SW 1271 (cell line): Measurements from ENCODE around the gene AQP12A.
"Not testable (repeated sequence)": the region's sequence is repeated elsewhere in the genome, so short reads cannot be mapped to it uniquely, and the experiment has no call there.

Experiments
- DNase-seq, 2 experiments: peaks; one replicate each; lab custom pipeline; 2025; lab: John Stamatoyannopoulos, UW

AQP12A gene, protein sequence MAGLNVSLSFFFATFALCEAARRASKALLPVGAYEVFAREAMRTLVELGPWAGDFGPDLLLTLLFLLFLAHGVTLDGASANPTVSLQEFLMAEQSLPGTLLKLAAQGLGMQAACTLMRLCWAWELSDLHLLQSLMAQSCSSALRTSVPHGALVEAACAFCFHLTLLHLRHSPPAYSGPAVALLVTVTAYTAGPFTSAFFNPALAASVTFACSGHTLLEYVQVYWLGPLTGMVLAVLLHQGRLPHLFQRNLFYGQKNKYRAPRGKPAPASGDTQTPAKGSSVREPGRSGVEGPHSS

DNA sequence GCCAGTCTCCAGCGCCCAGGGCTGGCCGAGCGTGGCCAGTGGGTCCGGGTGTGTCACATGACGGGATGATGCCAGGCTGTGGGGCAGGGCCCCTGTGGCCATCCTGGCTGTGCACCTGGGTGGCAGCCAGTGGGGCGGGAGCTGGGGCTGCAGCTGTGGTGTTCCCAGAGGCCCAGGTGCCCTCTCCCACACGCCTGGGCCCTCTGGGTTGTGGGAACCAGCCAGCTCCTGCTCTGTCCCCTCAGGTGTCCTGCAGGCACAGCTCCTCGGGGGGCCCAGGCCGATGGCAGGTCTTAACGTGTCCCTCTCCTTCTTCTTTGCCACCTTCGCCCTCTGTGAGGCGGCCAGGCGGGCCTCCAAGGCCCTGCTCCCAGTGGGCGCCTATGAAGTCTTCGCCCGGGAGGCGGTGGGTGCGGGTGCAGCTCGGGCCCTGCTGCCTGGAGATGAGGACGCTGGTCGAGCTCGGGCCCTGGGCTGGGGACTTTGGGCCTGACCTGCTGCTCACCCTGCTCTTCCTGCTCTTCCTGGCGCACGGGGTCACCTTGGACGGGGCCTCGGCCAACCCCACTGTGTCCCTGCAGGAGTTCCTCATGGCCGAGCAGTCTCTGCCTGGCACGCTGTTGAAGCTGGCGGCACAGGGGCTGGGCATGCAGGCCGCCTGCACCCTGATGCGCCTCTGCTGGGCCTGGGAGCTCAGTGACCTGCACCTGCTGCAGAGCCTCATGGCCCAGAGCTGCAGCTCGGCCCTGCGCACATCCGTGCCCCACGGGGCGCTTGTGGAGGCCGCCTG, at the start of gene AQP12A:
AQP12A (plus strand) TSS at position 236 of the 790 bp plus-strand sequence; CDS start at position 284, 48 bp downstream.
- not testable (repeated sequence) for DNase-seq

DNA sequence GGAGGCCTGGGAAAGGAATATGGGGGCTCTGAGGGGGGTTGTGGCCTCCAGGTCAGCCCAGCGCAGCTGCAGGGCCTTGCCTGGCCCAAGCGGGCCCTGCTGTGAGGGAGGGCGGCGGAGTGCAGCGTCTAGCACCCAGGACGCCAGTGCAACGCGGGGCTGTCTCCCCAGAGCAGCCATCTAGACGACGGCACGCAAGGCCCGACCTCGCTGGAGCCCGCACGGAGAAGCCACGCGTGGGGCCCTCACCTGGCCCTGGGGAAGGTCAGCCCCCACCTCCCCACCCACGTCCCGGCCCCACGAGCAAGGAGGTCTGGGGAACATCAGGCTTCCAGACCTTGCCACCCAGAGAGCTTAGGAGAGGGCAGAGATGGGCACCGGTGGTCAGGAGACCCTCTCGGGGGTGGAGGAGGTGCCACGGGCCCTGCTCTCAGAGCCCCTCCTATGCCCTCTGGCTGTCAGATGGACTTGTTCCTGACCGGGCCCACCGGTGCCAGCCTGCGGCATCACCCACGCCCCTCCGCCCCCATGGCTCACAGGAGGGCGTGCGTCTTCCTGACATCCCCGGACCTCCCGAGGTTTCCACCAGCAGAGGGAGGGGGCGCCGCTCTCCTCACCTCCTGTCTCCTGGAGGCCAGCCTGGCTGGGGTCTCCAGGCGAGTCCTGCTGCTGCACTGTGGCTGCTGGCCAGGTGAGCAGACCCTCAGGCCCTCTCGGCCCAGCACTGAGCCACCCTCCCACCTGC, 49.4 kb upstream of the AQP12A start:
- DNase-seq, result no peak

DNA sequence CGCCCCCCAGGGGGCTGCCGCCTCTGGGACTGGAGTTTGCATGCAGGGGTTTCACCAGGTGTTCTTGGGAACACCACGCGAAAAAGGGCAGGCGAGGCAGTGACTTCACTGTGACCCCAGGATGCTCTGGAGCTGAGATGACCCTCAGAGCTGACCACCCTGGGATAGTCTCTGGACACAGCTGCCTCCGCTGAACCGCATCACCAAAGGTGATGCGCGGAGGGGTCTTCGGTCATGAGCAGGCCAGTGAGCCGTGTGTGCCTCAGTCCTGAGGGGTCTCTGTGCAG, 48.9 kb upstream of the AQP12A start:
- DNase-seq, result no peak

DNA sequence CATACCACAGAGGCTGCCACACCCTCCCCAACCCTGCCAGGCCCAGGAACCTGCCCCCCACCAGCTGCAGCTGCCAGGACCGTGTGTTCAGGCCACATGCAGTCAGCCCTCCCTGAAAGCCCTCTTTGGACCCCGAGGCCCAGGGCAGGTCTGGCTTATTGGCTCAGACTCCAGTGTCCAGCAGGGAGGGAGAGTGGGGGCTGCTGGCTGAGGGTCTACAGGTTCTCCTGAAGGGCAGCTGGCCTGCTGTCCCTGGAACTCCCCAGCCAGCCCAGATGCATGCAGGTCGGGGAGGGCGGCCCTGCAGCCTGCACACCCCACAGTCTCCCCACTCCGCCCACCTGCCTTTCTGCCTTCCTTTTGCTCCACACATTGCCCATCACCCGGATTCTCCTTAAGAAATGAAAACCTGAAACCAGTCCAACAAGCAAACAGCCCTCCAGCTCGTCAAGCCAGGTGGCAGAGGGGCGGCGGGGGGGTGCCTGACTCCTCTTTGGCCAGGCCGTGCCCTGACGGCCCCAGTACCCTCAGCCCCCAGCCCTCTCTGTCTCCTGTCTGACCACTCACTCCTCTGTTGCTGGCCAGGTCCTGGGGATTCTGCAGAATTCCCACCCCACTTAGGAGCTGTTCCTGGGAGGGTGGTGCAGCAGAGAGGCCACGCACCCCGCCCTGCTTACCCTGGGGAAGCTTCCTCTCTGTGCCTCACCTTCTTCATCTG, 48.4 kb upstream of the AQP12A start:
- DNase-seq, result no peak

DNA sequence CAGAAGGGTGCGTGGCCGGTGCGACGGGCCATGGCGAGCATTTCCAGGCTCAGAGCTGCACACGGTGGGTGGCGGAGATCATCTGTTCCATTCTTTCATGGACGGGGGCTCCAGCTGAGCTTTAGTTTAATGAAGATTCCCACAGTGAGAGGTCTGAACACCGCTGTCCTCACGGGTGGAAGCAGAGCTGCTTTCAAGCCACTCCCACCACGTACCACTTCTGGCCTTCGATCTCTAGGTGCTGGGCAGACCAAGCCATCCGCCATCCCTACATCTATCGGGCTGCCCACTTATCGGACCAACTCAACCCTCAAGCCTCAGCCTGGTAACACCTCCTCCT, 47.9 kb upstream of the AQP12A start:
- DNase-seq, result no peak

DNA sequence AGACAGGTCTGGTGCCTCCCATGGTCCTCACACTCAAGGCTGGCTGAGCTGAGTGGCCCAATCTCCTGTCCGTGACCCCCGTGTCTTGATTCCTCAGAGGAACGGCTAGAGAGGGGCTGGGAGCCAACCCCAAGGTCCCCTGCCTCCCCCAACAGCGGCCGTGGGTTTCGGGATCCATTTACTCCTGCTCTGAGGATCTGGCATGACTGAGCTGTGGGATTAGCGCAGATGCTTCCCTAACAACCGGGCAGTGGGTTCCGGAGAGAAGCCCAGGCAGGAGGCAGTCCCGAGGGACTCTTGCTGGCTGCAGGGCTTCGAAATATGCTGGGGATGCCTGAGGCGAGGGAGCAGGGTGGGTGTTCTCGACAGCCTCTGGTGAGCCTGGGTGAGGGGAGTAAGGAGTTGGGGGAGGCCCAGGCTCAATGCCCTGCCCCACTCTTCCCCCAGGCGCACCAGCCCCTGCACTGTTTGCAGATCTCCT, 47.5 kb upstream of the AQP12A start:
- no peak for DNase-seq

DNA sequence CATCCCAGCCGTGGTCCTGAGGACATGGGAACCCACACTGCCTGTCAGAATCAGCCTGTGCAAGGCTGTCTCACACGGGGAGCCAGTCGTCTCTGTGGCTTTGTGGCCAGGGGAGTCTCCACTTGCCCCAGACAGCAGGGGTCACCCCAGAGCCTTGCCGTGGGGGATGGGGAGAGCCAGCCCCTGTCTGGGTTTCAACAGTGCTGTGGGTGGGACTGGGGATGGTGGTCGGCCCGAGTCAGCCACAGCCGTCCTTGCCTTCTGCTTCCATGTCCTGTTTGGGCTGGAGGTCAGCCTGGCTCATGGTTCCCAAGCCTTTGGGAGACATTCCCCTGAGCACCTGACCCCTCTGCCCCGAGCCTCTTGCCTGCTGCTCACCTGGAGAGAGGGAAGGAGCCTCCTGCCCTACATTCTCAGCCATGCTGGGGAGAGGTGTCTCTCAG, 46.8 kb upstream of the AQP12A start:
- no peak for DNase-seq

DNA sequence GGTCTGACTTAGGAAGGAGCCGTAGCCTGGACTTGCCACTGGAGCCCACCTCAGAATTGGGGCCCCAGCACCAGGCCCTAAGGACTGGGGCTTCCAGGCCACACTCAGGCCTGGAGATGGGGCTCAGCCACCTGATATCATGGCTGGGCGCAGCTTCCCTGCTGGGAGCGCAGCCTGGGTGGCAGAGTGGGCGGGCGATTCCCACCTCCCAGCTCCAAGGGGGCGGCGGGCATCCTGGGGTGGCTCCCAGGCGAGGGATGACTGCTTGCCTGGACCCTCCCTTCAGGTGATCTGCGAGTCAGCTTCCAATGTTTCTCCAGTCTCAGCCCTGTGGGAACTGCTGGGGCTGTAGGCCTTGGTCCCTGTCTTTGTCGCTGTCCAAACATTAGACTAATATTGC, 46.3 kb upstream of the AQP12A start:
- DNase-seq, result no peak

DNA sequence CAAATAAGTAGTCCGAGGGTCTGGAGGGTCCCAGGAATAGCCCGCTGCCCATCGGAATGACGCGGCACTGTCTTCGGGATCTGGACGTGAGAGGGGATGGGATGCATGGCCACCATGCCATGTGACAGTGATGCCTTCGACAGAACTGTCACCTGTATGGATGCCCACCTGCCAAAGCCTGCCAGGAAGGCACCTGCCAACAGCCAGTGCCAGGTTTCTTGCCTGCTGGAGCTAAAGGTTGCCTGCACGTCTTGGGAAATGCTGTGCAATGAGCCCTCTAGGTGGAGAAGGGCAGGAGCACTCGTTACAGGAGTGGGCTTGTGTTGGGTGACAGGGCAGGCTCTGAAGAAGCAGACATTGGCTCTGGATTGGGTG, 45.9 kb upstream of the AQP12A start:
- DNase-seq, result no peak

DNA sequence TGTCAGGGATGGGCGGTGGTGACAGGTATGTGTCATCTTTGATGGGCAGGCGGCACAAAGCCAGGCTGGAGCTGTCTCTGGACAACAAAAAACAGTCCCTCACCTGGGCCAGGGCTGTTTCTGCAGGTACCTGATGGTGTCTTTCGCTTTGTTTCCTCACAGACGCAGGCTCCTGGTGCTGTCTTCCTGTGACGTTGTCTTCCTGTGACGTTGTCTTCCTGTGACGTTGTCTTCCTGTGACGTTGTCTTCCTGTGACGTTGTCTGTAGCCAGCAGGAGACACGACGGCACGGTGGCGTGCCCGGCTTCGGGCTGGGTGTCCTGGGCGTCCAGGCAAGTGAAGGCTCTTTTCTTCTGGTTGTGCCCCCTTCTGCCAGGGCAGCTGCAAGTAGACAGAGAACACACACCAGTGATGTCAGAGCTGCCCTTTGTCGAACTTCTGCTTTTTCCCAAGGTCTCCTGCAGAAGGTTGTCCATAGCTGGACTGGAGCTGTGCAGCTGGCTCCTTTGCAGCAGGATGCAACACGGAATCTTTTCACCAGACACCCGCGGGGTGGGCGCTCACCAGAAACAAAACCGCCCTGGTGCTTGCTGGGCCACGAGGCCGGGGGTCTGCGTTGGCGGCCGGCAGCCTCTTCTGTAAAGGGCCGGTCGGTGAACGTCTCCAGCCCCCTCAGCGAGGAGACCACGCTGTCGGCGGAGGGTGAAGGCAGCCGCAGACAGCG, 45.3 kb upstream of the AQP12A start:
- no peak for DNase-seq

DNA sequence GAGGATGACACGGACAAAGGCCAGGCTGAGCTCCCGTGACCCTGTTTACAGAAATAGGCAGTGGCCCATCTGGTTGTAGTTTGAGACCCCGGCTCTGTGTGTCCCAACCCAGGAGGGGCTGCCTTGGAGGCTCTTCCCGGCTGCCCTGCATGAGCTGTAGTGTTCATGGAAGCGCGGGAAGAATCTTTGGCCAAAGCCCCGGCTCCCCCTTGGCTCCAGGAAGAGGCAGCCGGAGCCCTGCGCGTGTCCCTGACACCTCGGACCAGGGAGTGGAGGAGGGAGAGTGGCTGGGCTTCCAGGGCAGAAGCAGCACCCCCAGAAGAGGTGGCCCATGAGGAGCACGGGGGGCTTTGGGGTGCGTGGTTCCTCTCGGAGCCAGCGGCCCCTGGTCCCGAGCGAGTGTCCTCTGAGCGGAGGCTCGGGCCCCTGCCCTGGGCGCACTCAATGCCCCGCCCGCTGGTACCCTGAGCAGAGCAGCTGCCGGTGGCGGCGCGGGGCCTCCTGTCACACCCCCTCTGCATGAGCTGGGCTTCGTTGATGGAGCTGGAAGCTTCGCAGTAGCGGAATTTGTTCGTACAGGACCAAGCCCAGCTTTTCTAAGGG, 44.7 kb upstream of the AQP12A start:
- DNase-seq, result no peak

DNA sequence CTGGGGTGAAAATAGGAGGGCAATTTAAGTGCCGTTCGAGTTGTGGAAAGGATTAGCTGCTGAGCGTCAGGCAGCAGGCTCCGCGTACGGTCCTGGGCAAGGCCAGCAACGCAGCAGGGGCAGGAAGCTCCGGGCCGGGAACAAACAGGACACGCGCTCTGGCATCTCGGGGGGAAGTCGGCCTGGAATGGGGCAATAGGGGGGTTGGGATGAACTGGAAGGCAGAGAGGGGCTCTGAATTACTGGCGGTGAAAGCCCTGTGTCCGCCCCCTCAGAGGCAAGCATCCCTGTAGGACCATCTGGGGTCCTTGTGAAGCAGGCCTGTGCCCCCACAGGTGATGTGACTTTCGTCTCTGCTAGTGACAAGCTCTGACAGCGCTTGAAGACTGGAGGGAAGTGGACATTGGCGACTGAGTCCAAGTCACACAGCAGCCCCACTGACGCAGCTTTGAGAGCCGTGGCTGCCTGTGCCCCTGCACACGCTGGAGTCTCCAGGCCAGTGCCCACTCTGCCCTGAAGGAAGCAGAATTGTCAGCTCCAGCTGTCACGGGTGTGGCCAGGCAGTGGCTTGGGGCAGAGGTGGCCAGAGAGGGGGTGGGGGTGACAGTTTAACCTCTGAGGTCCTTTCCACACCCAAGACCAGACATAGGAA, 44.0 kb upstream of the AQP12A start:
- DNase-seq, result no peak

DNA sequence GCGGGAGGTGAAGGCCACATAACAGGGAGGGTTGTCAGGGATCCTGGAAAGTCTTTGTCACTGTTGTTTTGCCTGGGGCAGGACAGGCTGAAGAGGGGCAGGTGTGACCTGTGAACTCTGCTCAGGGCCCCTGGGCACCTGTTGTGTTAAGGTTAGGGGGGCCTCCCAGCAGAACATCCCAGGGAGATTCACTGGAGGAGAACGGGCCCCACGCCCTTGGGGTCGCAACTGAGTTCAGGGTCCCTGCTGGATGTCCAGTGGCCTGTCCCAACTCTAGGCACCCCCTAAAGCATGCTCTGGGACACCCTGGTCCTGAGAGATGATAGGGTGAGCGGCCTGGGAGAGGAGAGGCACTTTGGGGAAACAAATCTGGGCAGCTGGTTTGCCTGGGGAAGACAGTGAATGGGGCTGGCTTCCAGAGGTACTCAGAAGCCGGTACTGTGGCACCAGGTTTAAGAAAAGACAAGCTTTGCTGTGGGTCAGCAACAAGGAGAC, 43.5 kb upstream of the AQP12A start:
- DNase-seq, result no peak

DNA sequence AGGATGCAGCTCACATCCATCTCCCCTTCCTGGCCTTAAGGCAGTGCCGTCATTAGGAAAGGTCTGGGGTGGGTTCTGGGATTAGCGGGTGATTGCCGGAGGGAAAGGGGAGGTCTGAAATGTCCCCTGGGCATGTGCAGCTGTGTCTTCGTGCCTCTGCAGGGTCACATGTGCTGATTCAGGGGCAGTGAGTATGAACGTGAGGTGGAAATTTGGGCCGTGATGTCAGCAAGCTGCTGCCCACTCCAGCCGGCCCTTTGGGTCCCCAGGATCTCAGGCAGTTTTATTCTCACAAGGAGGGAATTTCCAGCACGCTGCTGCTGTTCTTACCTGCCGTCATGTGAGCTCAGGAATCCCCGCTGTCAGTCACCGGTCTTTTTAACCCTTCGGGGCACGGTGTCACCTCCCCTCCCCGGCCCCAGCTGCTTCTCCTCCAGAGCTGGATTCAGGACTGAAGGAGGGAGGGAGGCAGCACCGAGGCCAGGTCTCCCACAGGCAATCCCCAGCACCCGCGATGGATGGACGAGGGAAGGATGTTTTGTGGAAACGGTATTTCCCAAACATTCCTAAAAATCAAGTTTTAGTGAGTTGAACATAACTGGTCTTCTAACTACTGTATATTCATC, 42.9 kb upstream of the AQP12A start:
- DNase-seq, result no peak

DNA sequence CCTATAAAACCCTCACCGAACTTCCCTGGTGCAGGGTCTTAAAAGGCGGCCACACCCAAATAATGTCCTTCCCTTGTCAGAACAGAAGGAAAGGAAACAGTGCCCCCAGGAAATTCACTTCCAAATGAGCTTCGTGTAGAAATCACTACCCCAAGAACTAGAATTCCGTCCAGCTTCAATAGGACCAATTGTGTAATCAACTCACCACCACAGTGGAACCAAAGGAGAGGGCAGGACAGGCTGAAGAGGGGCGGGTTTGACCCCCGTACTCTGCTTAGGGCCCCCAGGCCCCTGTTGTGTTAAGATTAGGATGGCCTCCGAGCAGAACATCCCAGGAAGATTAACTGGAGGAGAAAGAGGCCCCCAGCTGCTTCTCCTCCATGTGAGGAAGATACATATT, 42.3 kb upstream of the AQP12A start:
- DNase-seq, result no peak

DNA sequence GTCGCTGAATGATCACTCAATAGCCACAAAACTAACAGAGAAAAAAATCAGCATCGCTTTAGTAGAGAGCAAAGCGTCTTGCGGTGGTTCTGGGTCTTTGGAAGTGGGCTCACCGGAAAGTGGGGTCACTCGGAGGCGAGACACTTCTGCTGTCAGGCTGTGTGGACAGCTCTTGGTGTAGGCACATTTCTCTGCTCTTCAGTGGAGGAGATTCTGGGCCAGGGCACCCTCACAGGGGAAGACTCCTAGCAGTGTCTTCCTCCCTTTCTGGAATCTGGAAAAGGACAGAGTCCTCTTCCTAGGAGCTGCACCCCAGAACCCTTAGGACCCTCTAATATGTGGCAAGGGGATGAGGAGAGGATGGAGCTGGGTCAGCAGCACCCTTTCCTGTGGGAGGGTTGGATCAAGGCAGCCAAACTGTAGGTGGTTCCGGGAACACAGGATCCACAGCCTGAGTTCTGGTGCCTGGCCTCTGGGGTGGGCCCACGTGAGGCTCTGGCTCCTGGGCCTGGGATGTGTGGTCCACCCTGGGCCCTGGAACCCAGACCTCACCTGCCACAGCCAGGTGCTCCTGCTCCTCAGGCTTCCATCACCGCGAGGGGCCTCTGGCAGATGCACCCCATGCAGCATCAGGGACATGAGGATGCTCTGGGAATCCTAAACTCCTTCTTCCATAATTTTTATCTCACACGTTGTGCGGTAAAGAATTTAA, 41.3 kb upstream of the AQP12A start:
- no peak for DNase-seq

DNA sequence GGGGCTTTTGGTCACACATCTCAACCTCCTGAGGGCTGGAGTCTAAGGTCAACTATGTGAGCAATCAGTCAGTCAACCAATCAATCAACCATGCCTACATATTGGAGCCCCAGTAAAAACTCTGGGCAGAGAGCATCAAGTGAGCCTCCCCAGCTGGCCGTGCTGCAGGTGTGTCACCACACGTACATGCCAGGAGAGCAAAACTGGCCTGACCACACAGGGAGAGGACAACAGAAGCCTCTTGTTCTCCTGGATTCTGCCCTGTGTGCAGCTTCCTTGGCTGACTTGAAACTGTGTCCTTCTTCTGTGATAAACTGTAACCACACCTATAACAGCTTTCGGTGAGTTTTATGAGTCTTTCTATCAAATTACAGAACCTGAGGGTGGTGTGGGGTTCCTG, 40.5 kb upstream of the AQP12A start:
- DNase-seq, result no peak

DNA sequence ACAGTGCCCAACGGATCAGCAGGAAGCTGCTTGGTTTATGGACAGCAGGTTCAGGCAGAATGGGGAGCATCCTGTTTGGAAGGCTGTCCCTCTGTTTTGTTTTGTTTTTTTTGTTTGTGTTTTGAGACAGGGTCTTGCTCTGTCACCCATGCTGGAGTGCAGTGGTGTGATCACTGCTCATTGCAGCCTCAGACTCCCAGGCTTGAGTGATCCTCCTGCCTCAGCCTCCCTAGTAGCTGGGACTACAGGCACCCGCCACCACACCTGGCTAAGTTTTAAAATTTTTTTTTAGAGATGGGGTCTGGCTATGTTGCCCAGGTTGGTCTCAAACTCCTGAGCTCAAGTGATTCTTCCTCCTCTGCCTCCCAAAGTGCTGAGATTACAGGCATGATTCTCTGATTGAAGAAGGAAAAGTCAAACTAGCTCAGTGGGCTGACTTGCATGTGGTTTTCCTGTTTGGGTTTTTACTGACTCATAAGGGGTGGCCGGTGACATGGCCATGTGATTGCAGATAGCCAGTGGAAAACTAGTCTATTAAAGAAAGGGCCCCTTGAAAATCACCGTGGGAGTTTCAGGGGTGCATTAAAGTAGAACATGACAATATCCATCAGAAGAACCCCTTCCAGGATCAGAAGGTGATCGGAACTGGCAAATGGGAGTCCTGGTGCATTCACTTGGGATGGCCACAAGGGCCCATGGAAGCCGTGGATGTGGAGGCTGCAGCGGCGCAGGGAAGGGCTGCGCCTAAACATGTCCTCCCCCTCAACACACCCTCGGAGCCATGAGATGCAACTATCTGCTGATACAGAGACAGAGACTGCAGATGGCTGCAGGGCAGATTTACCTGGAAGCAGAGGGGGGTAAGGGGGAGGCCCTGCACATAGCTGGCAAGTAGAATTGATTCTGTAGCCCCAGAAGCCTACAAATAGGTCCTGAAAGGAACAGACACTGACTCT, 35.5 kb upstream of the AQP12A start:
- DNase-seq, result no peak
